Suprapubic skin (tissue), 3 donors: ENCODE data around the gene TMCO4.

Source experiments
- EP300 ChIP-seq: sonication (generic); formaldehyde crosslinking; IDR thresholded peaks from one replicate; pipeline ENCODE4 v1.6.1; 2017; ENCODE audit warnings: antibody characterized with exemption
- POLR2A ChIP-seq, 2 donors: fragments of 450-650 bp; IDR thresholded peaks; one replicate each; pipeline ENCODE4 v1.6.1; 2017; ENCODE audit warnings: antibody characterized with exemption in 2 of 2, mild to moderate bottlenecking in 2 of 2, moderate library complexity in 2 of 2
- TF ChIP-seq, protein P1 (sequence below), 2 donors: fragments of 200-600 bp in 1 of 2; fragments of 450-650 bp in 1 of 2; sonication (generic) in 1 of 2; IDR thresholded peaks; one replicate each; pipeline ENCODE4 v1.5.1; 2016 to 2019; ENCODE audit warnings: antibody characterized with exemption in 2 of 2, mild to moderate bottlenecking in 1 of 2, moderate library complexity in 1 of 2

DNA sequence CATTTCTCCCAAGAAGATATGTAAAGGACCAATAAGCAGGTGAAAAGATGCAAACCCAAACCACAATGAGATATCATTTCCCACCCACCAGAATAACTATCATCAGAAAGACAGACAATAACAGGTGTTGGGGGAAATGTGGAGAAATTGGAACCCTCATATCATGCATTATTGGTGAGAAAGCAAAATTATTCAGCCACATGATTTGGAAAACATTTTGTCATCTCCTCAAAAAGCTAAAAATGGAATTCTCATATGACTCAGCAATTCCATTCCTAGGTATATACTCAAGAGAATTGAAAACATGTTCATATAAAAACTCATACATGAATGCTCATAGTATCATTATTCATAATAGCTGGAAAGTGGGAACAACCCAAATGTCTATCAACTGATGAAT lies 40.5 kb upstream of the TMCO4 start:
- TF ChIP-seq, protein P1, sequence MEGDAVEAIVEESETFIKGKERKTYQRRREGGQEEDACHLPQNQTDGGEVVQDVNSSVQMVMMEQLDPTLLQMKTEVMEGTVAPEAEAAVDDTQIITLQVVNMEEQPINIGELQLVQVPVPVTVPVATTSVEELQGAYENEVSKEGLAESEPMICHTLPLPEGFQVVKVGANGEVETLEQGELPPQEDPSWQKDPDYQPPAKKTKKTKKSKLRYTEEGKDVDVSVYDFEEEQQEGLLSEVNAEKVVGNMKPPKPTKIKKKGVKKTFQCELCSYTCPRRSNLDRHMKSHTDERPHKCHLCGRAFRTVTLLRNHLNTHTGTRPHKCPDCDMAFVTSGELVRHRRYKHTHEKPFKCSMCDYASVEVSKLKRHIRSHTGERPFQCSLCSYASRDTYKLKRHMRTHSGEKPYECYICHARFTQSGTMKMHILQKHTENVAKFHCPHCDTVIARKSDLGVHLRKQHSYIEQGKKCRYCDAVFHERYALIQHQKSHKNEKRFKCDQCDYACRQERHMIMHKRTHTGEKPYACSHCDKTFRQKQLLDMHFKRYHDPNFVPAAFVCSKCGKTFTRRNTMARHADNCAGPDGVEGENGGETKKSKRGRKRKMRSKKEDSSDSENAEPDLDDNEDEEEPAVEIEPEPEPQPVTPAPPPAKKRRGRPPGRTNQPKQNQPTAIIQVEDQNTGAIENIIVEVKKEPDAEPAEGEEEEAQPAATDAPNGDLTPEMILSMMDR (IDR thresholded peaks at IDR 0.05) = no peak
- TF ChIP-seq EP300 = no peak
- TF ChIP-seq POLR2A (IDR thresholded peaks at IDR 0.05) = no peak
